K562 (cell line): Measurements from ENCODE around the gene MAP2K3. TPM values are rescaled to one million over a fixed set of nuclear protein-coding genes. Genes with fewer than 3 reads are reported as not detected.
A peak's percentile ranks its signal among the peaks of the same experiment; 100 is the strongest.

Experiments
- BCOR ChIP-seq: fragments of 450-650 bp; IDR thresholded peaks from 2 replicates; pipeline ENCODE4 v1.6.1; 2016
- MTA2 ChIP-seq: fragments of 450-650 bp; IDR thresholded peaks from 2 replicates; pipeline ENCODE4 v1.6.1; 2016; ENCODE audit warnings: low read depth
- NCOA2 ChIP-seq, 2 experiments: fragments of 450-650 bp; IDR thresholded peaks; 2 replicates each; pipeline ENCODE4 v1.6.1; 2018; ENCODE audit warnings: mild to moderate bottlenecking in 2 of 2, moderate library complexity in 1 of 2; ENCODE audit not compliant: partially characterized antibody in 2 of 2
- RBM22 ChIP-seq: fragments of 200-400 bp; formaldehyde crosslinking; IDR thresholded peaks from 2 replicates; pipeline ENCODE4 v1.6.1; 2018; ENCODE audit warnings: low read length, low read depth; ENCODE audit not compliant: poor library complexity, severe bottlenecking
- ZHX1 ChIP-seq: fragments of 150-350 bp; conservative IDR thresholded peaks from 2 replicates; pipeline ENCODE4 v1.6.1; 2014; ENCODE audit warnings: low read length
- ZNF165 ChIP-seq: fragments of 250-450 bp; sonication (Bioruptor Pico); IDR thresholded peaks from 2 replicates; pipeline ENCODE4 v1.4.0; 2020; ENCODE audit warnings: borderline replicate concordance
- ZNF277 ChIP-seq: fragments of 250-450 bp; sonication (Bioruptor Pico); IDR thresholded peaks from 2 replicates; pipeline ENCODE4 v1.8.0; 2022; ENCODE audit warnings: inconsistent platforms, mild to moderate bottlenecking, moderate library complexity, borderline replicate concordance
- ZNF3 ChIP-seq: fragments of 250-450 bp; sonication (Bioruptor Pico); IDR thresholded peaks from 2 replicates; pipeline ENCODE4 v1.5.0; 2021; ENCODE audit warnings: mild to moderate bottlenecking, moderate library complexity
- ZNF584 ChIP-seq: fragments of 200-800 bp; sonication (Bioruptor generic); IDR thresholded peaks from 2 replicates; pipeline ENCODE4 v1.6.1; 2016; ENCODE audit warnings: low read depth, mild to moderate bottlenecking, missing genetic modification characterization, missing compliant biosample characterization
- ZNF655 ChIP-seq: fragments of 250-450 bp; sonication (Bioruptor Pico); IDR thresholded peaks from 2 replicates; pipeline ENCODE4 v1.5.0; 2021
- ZNF77 ChIP-seq: fragments of 250-450 bp; sonication (Bioruptor Pico); IDR thresholded peaks from 2 replicates; pipeline ENCODE4 v1.5.0; 2020
- polyA plus RNA-seq, 8 experiments: library from polyadenylated mRNA; depleted of rRNA in 4 of 8; stranded (reverse) in 5 of 8; unstranded in 3 of 8; fragments of >200 nt; fragmentation: Nextera tagmentation in 2 of 8; fragmentation: Illumina TruSeq in 1 of 8; extraction: Ambion mirVana in 2 of 8; extraction: Trizol in 1 of 8; gene quantifications; 2 replicates each; pipeline versions ENCODE4 v1.2.1 to v1.2.3, GENCODE V29; 2011 to 2014; ENCODE audit warnings: inconsistent platforms in 1 of 8, missing spikeins in 1 of 8
- total RNA-seq, 7 experiments: library from RNA; depleted of rRNA in 6 of 7; stranded (reverse); fragments of >200 nt in 6 of 7; fragmentation: Illumina TruSeq in 2 of 7; extraction: Trizol in 2 of 7; gene quantifications; 2 replicates each; pipeline versions ENCODE4 v1.2.1 to v1.2.3, GENCODE V29; 2011 to 2021; ENCODE audit warnings: low replicate concordance in 1 of 7
- TF ChIP-seq, protein P1 (sequence below): sonication (generic); formaldehyde crosslinking; IDR thresholded peaks from 2 replicates; pipeline ENCODE4 v1.8.1; 2023; ENCODE audit warnings: mild to moderate bottlenecking, missing genetic modification reagents, moderate library complexity
- TF ChIP-seq, protein P2 (sequence below): fragments of 200-800 bp; sonication (Bioruptor generic); IDR thresholded peaks from 2 replicates; pipeline ENCODE4 v1.6.1; 2017; ENCODE audit warnings: missing genetic modification characterization, missing compliant biosample characterization
- TF ChIP-seq, protein P3 (sequence below): fragments of 450-650 bp; formaldehyde crosslinking; IDR thresholded peaks from 2 replicates; pipeline ENCODE4 v1.4.0; 2020; ENCODE audit warnings: mild to moderate bottlenecking, moderate library complexity
- TF ChIP-seq, protein P4 (sequence below): sonication (generic); formaldehyde crosslinking; IDR thresholded peaks from 2 replicates; pipeline ENCODE4 v1.8.0; 2022; ENCODE audit warnings: missing genetic modification reagents, mild to moderate bottlenecking, borderline replicate concordance

Gene MAP2K3
- total and polyA plus RNA-seq, 9 of the 15 experiments (the other 6 are each of a cell fraction or from before 2014, with no cell fraction given), result 0.18 to 14.8 (median 3.5) TPM

GRCh38 chr17:21284319-21285163 lies at the start of gene MAP2K3 (continued):
- TF ChIP-seq ZNF655 (no peak), ZNF3 (no peak), ZNF277 (CRISPR knock-in tag) (no peak), ZNF165 (CRISPR knock-in tag) (no peak), BCOR (no peak), ZNF584 (CRISPR knock-in tag) (no peak), NCOA2 (IDR thresholded peaks at IDR 0.05; ENCODE audit: partially characterized antibody in 2 of 2) (no peak), ZNF77 (no peak), ZHX1 (no peak), RBM22 (no peak), MTA2 (no peak)
- TF ChIP-seq, protein P1, sequence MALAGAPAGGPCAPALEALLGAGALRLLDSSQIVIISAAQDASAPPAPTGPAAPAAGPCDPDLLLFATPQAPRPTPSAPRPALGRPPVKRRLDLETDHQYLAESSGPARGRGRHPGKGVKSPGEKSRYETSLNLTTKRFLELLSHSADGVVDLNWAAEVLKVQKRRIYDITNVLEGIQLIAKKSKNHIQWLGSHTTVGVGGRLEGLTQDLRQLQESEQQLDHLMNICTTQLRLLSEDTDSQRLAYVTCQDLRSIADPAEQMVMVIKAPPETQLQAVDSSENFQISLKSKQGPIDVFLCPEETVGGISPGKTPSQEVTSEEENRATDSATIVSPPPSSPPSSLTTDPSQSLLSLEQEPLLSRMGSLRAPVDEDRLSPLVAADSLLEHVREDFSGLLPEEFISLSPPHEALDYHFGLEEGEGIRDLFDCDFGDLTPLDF (CRISPR knock-in tag), result no peak
- TF ChIP-seq, protein P2, sequence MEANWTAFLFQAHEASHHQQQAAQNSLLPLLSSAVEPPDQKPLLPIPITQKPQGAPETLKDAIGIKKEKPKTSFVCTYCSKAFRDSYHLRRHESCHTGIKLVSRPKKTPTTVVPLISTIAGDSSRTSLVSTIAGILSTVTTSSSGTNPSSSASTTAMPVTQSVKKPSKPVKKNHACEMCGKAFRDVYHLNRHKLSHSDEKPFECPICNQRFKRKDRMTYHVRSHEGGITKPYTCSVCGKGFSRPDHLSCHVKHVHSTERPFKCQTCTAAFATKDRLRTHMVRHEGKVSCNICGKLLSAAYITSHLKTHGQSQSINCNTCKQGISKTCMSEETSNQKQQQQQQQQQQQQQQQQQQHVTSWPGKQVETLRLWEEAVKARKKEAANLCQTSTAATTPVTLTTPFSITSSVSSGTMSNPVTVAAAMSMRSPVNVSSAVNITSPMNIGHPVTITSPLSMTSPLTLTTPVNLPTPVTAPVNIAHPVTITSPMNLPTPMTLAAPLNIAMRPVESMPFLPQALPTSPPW, result peak; percentile 84
- TF ChIP-seq, protein P3, sequence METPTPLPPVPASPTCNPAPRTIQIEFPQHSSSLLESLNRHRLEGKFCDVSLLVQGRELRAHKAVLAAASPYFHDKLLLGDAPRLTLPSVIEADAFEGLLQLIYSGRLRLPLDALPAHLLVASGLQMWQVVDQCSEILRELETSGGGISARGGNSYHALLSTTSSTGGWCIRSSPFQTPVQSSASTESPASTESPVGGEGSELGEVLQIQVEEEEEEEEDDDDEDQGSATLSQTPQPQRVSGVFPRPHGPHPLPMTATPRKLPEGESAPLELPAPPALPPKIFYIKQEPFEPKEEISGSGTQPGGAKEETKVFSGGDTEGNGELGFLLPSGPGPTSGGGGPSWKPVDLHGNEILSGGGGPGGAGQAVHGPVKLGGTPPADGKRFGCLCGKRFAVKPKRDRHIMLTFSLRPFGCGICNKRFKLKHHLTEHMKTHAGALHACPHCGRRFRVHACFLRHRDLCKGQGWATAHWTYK (CRISPR knock-in tag), result no peak
- TF ChIP-seq, protein P4, sequence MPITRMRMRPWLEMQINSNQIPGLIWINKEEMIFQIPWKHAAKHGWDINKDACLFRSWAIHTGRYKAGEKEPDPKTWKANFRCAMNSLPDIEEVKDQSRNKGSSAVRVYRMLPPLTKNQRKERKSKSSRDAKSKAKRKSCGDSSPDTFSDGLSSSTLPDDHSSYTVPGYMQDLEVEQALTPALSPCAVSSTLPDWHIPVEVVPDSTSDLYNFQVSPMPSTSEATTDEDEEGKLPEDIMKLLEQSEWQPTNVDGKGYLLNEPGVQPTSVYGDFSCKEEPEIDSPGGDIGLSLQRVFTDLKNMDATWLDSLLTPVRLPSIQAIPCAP, result no peak
